PC-3 (cell line): ENCODE results near the gene PNPT1.

Experiments used
- CTCF ChIP-seq: fragments of 300-600 bp; sonication (generic); conservative IDR thresholded peaks from 2 replicates; pipeline ENCODE4 v1.5.1; 2017; ENCODE audit warnings: antibody characterized with exemption, low read depth, mild to moderate bottlenecking, low read length
- EZH2 ChIP-seq: fragments of 300-600 bp; sonication (generic); IDR thresholded peaks from one replicate; pipeline ENCODE4 v1.6.1; 2017; ENCODE audit warnings: antibody characterized with exemption, mild to moderate bottlenecking, low read length; ENCODE audit not compliant: unreplicated experiment

- TF ChIP-seq CTCF: no peak
- TF ChIP-seq EZH2: no peak
Measured at GRCh38 chr2:55672630-55673029, 21.0 kb downstream of the PNPT1 start.
